SKM-1 (cell line): ENCODE data around the gene CDH8.

Experiments
- DNase-seq: peaks from one replicate; lab custom pipeline; 2025; ENCODE audit not compliant: unreplicated experiment; lab: John Stamatoyannopoulos, UW

Gene CDH8

DNA sequence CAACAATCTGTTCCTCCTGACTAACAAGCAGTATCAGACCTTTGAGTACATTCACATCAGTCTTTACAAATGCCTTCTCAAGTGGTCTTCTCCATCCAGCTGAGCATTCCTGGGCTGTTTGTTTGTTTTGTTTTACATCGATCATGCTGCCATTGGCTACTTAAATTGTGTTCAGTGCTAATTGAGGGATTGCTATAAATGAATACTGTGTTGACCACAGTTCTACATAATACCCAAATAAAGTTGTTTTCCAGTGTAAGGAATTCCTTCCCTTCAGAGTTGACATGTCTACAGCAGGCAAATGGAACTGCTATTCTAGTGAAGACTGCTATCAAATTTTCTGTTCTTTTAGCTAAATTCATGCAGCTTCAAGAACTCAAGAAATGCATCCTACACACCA, 3.2 kb downstream of the CDH8 start:
- no peak for DNase-seq

GRCh38 chr16:62029947-62030346, 6.3 kb downstream of the CDH8 start:
- no peak for DNase-seq

GRCh38 chr16:62022688-62023087, 13.6 kb downstream of the CDH8 start:
- no peak for DNase-seq

DNA sequence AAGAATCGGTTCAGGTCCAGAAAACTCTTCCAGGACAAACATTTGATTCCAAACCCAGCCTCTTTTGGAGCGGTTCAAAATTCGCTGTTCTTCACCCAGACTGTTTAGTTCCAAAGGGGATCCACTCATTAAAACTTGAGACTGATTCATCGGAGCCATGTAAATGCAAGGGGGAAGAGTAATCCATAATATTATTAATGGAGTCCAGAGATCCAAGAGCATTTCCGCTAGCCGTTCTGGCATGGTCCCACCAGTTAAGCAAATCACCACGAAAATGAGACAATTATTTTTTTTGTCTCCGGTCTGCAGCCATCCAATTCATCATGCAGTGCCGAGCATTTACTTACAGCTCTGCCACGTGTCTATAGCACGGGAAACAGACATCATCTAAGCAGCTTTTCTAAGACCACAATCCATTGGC, 15.1 kb downstream of the CDH8 start:
- DNase-seq, result no peak

GRCh38 chr16:62020681-62021080, 15.6 kb downstream of the CDH8 start:
- DNase-seq, result no peak

GRCh38 chr16:62019851-62020250, 16.4 kb downstream of the CDH8 start:
- DNase-seq, result no peak

DNA sequence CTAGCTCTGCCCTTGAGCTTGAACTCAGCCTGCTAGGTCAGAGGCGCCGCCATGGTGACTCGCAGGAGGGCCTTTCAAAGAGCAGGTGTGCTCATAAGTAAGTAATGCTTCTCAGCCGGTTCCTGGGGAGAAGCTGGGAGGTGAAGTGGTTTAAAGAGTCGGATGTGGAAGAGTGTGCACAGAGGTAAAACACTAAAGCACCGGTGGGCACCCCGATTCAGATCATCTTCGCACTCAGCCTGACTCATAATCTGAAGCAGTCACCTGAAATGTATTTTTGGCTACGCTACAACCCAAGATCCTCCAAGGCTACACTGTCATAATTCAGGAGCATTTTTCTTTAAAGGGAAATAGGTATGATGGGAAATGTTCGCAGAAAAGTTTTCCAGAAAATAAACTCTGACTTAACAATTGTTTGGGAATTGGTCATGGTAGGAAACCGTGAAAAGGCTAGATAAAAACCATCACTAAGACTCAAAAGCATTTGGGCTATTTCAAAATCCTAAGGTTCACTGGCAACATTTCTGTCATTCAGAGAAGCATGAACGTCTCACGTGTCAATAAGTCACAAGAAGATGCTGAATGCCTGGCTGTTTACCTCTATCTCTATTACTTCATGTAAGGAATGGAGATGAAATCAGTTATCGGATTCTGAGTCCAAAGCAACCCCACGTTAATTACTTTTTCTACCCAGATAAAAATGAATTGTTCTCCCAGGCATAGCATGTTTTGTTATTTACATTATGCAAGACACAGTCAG, 17.8 kb downstream of the CDH8 start:
- DNase-seq, result no peak

GRCh38 chr16:62014319-62014923, 21.8 kb downstream of the CDH8 start:
- DNase-seq, result no peak

DNA sequence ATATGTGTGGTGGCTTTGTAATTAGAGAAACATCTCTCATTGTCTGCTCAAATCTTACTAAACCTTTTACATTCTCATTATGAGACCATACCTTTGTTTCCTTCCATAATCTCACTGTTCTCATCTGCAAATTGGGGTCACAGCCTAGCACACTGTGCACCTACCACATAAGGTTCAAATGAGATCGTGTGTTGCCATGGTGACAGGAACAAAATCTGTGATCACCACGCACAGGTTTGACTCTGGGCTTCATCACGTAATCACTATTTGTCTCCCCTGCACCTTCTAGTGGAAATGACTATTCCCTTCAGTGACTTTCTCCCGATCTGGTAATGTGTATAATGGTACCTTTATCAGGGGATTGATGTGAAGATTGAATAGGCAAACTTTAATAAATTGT, 26.1 kb downstream of the CDH8 start:
- no peak for DNase-seq

GRCh38 chr16:61998460-61998859, 37.8 kb downstream of the CDH8 start:
- no peak for DNase-seq

DNA sequence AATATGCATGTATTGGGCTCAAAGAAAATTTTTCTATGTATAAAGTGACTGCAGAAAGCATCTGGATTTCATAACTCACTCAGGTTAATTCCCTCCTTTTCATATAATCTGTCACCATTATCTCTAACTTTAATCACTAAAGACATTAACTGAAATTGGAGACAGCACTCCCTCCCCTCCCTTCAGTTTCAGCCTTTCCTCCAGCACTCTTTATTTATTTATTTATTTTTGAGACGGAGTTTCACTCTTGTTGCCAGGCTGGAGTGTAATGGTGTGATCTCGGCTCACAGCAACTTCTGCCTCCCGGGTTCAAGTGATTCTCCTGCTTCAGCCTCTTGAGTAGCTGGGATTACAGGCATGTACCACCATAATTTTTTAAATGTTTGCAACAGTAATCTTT, 43.1 kb downstream of the CDH8 start:
- no peak for DNase-seq

GRCh38 chr16:61987474-61988012, 48.7 kb downstream of the CDH8 start:
- DNase-seq, result no peak

DNA sequence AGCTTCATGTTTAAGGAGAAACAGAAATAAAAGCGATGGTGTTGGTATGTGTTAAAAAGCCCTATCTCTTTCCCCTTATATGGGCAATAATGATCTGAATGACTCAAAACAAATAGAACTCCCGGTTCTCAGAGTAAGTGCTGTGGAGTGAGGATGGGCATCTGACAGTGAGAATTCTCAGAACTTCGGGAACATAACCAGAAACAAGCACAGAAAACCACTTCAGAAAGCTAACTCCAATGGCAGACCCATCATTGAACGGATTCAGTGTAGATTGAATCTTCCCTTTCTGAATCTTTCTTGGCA, 67.2 kb downstream of the CDH8 start:
- DNase-seq, result no peak

- DNase-seq, result no peak
Measured at GRCh38 chr16:61968242-61969076, 67.8 kb downstream of the CDH8 start.

DNA sequence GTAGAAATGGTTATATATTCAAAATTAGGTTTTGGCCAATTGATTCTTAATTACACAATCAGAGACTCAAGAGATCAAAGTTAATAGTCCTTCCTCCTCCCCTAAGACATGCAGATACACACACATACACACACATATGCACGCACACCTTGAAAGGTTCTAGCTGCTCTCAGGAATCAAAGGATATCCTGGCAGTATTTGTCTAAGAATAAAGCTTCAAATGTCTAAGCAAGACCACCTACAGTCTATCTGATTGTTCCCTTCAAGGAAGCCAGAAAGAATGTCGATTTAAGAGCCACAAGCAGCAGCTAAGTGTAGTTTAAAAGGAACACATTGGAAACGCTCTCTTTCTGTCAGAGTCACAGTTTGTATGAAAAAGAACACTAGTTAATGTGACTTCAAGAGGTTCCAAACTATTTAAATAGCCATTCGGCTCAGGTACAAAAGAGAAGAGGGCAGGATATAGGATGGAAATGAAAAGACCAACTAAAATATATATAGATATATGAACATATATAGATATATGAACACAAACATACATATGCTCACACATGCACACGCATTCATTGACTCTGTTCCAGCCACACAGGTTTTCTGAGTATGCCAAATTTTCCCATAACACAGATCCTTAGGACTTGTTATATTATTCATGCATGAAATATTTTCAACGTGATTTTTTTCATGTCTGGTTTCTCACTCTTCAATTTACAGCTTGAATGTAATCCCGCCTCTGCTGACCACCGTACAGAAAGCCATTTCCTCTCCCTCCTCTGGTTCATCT, 79.0 kb downstream of the CDH8 start:
- no peak for DNase-seq

DNA sequence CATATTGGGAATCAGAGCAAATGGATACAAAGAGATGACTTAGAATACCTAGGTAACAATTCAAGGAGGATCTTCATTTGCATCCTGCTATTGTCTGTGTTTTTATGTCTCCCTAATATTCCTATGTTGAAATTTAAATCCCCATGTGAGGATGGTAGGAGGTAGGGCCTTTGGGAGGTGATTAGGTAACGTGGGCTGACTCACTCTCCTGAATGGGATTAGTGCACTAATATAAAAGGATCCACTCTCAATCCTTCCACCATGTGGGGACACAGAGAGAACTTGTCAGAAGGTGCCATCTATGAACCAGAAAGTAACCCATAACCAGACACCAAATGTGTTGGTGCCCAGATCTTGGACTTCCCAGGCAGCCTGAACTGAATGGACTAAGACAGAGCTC, 83.4 kb downstream of the CDH8 start:
- no peak for DNase-seq

GRCh38 chr16:61948414-61948813, 87.8 kb downstream of the CDH8 start:
- DNase-seq, result no peak

DNA sequence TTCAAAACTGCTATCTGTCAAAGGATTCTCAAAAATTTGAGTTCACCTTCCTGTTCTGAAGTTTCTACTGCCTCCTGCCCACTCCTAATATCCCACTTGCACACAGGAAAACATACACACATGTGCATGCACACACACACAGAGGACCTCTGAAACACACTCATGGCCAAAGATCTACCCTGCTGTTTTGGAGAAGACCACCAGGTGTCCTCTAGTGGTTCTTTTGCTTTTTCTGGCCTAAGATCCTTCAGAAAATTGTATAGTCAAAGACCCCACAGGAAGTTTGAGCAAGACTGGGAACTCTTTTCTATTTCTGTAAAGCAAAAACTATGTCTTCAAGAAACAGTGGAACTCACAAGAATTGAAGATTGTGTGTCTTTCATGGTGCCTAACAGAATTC, 90.2 kb downstream of the CDH8 start:
- no peak for DNase-seq

DNA sequence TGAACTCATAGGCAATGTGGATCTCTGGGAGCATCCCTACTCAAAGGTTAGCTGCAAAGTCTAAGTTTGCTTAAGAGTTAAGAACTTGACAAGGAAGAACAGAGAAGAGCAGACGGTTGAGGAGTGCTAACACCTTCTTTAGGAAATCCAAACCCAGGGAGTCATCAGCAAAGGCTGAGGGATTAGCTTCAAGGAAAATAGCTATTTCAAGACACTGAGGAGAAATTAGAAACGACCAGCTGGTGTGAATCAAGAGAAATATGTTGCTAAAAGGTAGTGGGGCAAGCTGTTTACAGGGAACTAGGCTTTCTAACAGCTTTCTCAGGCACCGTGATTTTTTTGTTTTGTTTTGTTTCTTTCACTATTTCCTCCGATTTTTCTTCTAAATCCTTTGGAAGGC, 90.7 kb downstream of the CDH8 start:
- DNase-seq, result no peak

GRCh38 chr16:61944004-61944403, 92.2 kb downstream of the CDH8 start:
- no peak for DNase-seq

DNA sequence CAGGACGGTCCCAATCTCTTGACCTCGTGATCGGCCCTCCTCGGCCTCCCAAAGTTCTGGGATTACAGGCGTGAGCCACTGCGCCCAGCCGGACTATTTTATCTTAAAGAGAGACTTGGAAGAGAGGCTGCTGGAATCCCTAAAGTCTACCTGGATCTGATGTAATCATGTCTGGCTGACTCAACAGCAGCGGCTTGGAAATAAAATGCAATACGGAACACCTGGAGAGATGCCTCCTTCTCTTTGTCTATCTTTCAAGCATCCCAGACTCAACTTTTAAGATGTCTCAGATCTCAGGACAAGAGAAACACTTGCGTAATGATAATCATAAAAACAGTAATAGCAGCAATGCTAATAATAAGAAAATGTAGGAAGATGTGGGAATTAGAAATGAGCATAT, 95.6 kb downstream of the CDH8 start:
- DNase-seq, result no peak
